SK-N-SH treated with all-trans-retinoic acid at 6 μM for 48 hours (cell line): Measurements from ENCODE around the gene PTPRD.

Experiments
- ATAC-seq: fragments of 200-7000 bp; cut with Tn5 transposase; 3 replicates; pipeline ENCODE4 v1.9.1; 2020; ENCODE audit warnings: mild to moderate bottlenecking, moderate library complexity
- ARNTL ChIP-seq: fragments of 450-650 bp; formaldehyde crosslinking; IDR thresholded peaks from 2 replicates; pipeline ENCODE4 v1.5.0; 2020; ENCODE audit warnings: low read depth, mild to moderate bottlenecking, moderate library complexity, borderline replicate concordance
- BACH2 ChIP-seq: fragments of 250-450 bp; sonication (Bioruptor Pico); IDR thresholded peaks from 2 replicates; pipeline ENCODE4 v1.9.0; 2021; ENCODE audit warnings: mild to moderate bottlenecking, borderline replicate concordance
- CSDC2 ChIP-seq: fragments of 250-450 bp; sonication (Bioruptor Pico); IDR thresholded peaks from 2 replicates; pipeline ENCODE4 v1.5.0; 2020; ENCODE audit warnings: mild to moderate bottlenecking, moderate library complexity
- ESRRG ChIP-seq: fragments of 250-450 bp; sonication (Bioruptor Pico); IDR thresholded peaks from 2 replicates; pipeline ENCODE4 v1.6.1; 2021; ENCODE audit warnings: mild to moderate bottlenecking
- GLIS3 ChIP-seq: fragments of 250-450 bp; sonication (Bioruptor Pico); IDR thresholded peaks from 2 replicates; pipeline ENCODE4 v1.5.0; 2020; ENCODE audit warnings: mild to moderate bottlenecking, moderate library complexity
- OSR1 ChIP-seq: fragments of 250-450 bp; sonication (Bioruptor Pico); IDR thresholded peaks from 2 replicates; pipeline ENCODE4 v1.8.0; 2022; ENCODE audit warnings: moderate library complexity, mild to moderate bottlenecking, inconsistent platforms
- SNAI2 ChIP-seq: fragments of 250-450 bp; sonication (Bioruptor Pico); IDR thresholded peaks from 2 replicates; pipeline ENCODE4 v1.5.0; 2020; ENCODE audit warnings: mild to moderate bottlenecking, moderate library complexity
- ZC3H10 ChIP-seq: fragments of 250-450 bp; sonication (Bioruptor Pico); IDR thresholded peaks from 2 replicates; pipeline ENCODE4 v1.5.1; 2021; ENCODE audit warnings: mild to moderate bottlenecking, moderate library complexity
- ZFP3 ChIP-seq: fragments of 250-450 bp; sonication (Bioruptor Pico); IDR thresholded peaks from 2 replicates; pipeline ENCODE4 v1.5.0; 2020; ENCODE audit warnings: mild to moderate bottlenecking, moderate library complexity
- ZFP30 ChIP-seq: fragments of 450-650 bp; formaldehyde crosslinking; IDR thresholded peaks from 2 replicates; pipeline ENCODE4 v1.5.0; 2022; ENCODE audit warnings: mild to moderate bottlenecking, moderate library complexity
- TF ChIP-seq, protein P1 (sequence below): fragments of 250-450 bp; sonication (Bioruptor Pico); IDR thresholded peaks from 2 replicates; pipeline ENCODE4 v1.8.0; 2021; ENCODE audit warnings: low read depth, mild to moderate bottlenecking, moderate library complexity, borderline replicate concordance
- TF ChIP-seq, protein P2 (sequence below): fragments of 250-450 bp; sonication (Bioruptor Pico); IDR thresholded peaks from 2 replicates; pipeline ENCODE4 v1.5.1; 2021; ENCODE audit warnings: mild to moderate bottlenecking, moderate library complexity
- TF ChIP-seq, protein P3 (sequence below): fragments of 250-450 bp; sonication (Bioruptor Pico); IDR thresholded peaks from 2 replicates; pipeline ENCODE4 v1.5.1; 2020; ENCODE audit warnings: low read depth, mild to moderate bottlenecking, moderate library complexity
- TF ChIP-seq, protein P4 (sequence below): fragments of 250-450 bp; sonication (Bioruptor Pico); IDR thresholded peaks from 2 replicates; pipeline ENCODE4 v1.5.0; 2020; ENCODE audit warnings: mild to moderate bottlenecking, moderate library complexity

PTPRD gene

DNA sequence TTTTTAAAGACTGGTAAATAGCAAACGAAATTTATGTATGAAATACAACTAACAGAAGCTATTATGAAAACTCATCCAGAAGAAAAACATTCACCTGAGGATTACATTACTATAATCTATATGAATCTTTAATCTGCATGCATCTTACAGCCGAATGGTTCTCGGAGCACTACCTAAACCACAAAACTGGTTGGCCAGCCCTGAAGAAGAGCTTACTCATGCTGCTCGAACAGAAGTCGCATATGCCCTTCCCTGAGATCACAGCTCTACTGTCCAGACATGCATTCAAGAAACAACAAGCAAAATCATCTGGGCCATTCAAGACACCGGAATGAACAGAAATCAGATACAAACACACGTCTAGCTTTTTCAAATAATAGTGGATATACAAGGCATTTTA, 1882.2 kb downstream of the PTPRD start:
- TF ChIP-seq ARNTL (CRISPR knock-in tag), result no peak
- TF ChIP-seq, protein P1, sequence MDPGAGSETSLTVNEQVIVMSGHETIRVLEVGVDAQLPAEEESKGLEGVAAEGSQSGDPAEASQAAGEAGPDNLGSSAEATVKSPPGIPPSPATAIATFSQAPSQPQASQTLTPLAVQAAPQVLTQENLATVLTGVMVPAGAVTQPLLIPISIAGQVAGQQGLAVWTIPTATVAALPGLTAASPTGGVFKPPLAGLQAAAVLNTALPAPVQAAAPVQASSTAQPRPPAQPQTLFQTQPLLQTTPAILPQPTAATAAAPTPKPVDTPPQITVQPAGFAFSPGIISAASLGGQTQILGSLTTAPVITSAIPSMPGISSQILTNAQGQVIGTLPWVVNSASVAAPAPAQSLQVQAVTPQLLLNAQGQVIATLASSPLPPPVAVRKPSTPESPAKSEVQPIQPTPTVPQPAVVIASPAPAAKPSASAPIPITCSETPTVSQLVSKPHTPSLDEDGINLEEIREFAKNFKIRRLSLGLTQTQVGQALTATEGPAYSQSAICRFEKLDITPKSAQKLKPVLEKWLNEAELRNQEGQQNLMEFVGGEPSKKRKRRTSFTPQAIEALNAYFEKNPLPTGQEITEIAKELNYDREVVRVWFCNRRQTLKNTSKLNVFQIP (CRISPR knock-in tag), result no peak
- no peak for TF ChIP-seq ZFP3
- no peak for TF ChIP-seq CSDC2 (CRISPR knock-in tag)
- ATAC-seq, result no peak

DNA sequence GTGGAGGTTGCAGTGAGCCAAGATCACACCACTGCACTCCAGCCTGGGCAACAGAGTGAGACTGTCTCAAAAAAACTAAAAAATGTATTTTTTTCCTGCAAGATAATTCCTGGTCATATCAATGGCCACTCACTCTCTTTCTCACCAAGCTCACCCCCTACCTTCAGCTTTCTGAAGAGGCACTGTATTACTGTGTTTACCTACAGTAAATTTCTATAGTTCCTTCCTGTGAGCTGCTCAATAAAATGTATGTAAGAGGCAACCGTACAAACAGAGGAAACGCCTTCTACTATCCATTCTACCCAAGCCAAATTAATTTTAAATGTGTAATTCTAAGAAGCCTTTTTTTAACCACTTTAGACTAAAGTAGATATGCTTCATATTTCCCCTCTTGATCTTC, 1883.9 kb downstream of the PTPRD start:
- TF ChIP-seq CSDC2 (CRISPR knock-in tag) (no peak), ESRRG (no peak)
- ATAC-seq, result no peak

DNA sequence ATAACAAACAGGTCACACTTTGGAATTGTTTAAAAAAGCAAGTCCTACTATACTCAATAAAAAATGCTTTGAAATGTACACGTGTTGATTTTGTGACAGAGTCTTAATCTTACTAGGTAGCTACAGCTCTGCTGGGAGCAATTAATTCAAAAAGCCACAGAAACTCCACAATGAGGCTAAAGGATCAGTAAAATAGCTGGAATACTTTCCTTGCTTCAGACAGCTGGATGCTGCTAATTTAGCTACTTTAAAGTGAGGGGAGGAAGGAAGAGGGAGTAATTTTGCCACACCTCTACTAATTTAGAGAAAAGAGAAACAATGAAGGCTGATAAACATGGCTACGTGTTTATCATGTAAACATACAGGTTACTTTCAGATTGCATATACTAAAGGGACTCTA, 1885.6 kb downstream of the PTPRD start:
- TF ChIP-seq, protein P2, sequence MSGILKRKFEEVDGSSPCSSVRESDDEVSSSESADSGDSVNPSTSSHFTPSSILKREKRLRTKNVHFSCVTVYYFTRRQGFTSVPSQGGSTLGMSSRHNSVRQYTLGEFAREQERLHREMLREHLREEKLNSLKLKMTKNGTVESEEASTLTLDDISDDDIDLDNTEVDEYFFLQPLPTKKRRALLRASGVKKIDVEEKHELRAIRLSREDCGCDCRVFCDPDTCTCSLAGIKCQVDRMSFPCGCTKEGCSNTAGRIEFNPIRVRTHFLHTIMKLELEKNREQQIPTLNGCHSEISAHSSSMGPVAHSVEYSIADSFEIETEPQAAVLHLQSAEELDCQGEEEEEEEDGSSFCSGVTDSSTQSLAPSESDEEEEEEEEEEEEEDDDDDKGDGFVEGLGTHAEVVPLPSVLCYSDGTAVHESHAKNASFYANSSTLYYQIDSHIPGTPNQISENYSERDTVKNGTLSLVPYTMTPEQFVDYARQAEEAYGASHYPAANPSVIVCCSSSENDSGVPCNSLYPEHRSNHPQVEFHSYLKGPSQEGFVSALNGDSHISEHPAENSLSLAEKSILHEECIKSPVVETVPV, result no peak
- TF ChIP-seq ZFP3 (no peak), OSR1 (CRISPR knock-in tag) (no peak), ZC3H10 (CRISPR knock-in tag) (no peak), ZFP30 (CRISPR knock-in tag) (no peak), GLIS3 (CRISPR knock-in tag) (no peak), CSDC2 (CRISPR knock-in tag) (no peak)
- TF ChIP-seq, protein P1 (CRISPR knock-in tag), result no peak
- TF ChIP-seq, protein P3, sequence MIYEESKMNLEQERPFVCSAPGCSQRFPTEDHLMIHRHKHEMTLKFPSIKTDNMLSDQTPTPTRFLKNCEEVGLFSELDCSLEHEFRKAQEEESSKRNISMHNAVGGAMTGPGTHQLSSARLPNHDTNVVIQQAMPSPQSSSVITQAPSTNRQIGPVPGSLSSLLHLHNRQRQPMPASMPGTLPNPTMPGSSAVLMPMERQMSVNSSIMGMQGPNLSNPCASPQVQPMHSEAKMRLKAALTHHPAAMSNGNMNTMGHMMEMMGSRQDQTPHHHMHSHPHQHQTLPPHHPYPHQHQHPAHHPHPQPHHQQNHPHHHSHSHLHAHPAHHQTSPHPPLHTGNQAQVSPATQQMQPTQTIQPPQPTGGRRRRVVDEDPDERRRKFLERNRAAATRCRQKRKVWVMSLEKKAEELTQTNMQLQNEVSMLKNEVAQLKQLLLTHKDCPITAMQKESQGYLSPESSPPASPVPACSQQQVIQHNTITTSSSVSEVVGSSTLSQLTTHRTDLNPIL (CRISPR knock-in tag), result no peak
- ATAC-seq, result no peak

DNA sequence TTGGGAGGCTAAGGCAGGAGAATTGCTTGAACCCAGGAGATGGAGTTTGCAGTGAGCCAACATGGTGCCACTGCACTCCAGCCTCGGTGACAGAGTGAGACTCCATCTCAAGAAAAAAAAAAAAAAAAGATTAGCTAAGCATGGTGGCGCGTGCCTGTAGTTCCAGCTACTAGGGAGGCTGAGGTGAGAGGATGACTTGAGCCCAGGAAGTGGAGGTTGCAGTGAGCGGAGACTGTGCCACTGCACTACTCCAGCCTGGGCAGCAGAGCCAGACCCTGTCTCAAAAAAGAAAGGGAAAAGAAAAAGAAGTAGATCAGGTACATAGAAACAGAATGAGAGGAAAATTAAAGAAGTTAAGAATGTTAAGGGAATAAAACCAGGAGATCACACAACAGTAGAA, 1886.1 kb downstream of the PTPRD start:
- TF ChIP-seq, protein P3 (CRISPR knock-in tag), result no peak
- TF ChIP-seq BACH2 (CRISPR knock-in tag) (no peak), ESRRG (no peak), SNAI2 (CRISPR knock-in tag) (no peak)
- TF ChIP-seq, protein P1 (CRISPR knock-in tag), result no peak
- TF ChIP-seq, protein P4, sequence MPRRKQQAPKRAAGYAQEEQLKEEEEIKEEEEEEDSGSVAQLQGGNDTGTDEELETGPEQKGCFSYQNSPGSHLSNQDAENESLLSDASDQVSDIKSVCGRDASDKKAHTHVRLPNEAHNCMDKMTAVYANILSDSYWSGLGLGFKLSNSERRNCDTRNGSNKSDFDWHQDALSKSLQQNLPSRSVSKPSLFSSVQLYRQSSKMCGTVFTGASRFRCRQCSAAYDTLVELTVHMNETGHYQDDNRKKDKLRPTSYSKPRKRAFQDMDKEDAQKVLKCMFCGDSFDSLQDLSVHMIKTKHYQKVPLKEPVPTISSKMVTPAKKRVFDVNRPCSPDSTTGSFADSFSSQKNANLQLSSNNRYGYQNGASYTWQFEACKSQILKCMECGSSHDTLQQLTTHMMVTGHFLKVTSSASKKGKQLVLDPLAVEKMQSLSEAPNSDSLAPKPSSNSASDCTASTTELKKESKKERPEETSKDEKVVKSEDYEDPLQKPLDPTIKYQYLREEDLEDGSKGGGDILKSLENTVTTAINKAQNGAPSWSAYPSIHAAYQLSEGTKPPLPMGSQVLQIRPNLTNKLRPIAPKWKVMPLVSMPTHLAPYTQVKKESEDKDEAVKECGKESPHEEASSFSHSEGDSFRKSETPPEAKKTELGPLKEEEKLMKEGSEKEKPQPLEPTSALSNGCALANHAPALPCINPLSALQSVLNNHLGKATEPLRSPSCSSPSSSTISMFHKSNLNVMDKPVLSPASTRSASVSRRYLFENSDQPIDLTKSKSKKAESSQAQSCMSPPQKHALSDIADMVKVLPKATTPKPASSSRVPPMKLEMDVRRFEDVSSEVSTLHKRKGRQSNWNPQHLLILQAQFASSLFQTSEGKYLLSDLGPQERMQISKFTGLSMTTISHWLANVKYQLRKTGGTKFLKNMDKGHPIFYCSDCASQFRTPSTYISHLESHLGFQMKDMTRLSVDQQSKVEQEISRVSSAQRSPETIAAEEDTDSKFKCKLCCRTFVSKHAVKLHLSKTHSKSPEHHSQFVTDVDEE (CRISPR knock-in tag), result no peak
- no peak for ATAC-seq
